GM23248 (cell line): ENCODE results near the gene MUS81. TPM values are rescaled to one million over a fixed set of nuclear protein-coding genes. Genes with fewer than 3 reads are reported as not detected.

Experiments
- DNase-seq: peaks from one replicate; pipeline ENCODE4 v3.0.0-alpha.2; 2015
- H2AFZ ChIP-seq: fragments of 200-600 bp; sonication (generic); 2 replicates; pipeline ENCODE4 v1.6.1; 2016; ENCODE audit warnings: antibody characterized with exemption
- H3F3A ChIP-seq: fragments of 200-600 bp; sonication (generic); 2 replicates; pipeline ENCODE4 v1.6.1; 2016; ENCODE audit warnings: mild to moderate bottlenecking, antibody characterized with exemption, mixed run types; ENCODE audit not compliant: insufficient read depth
- H3K27ac ChIP-seq: fragments of 200-600 bp; sonication (generic); 2 replicates; pipeline ENCODE4 v1.5.1; 2016; ENCODE audit warnings: mild to moderate bottlenecking
- H3K27me3 ChIP-seq: fragments of 200-600 bp; sonication (generic); replicated peaks from 2 replicates; pipeline ENCODE4 v1.6.1; 2016; ENCODE audit warnings: mild to moderate bottlenecking; ENCODE audit not compliant: insufficient read depth
- H3K36me3 ChIP-seq: fragments of 200-600 bp; sonication (generic); 2 replicates; pipeline ENCODE4 v1.6.1; 2016; ENCODE audit warnings: low read depth, mild to moderate bottlenecking
- H3K4me1 ChIP-seq: fragments of 200-600 bp; sonication (generic); 2 replicates; pipeline ENCODE4 v1.6.1; 2016; ENCODE audit warnings: mild to moderate bottlenecking; ENCODE audit not compliant: insufficient read depth
- H3K4me2 ChIP-seq: fragments of 200-600 bp; sonication (generic); one replicate; pipeline ENCODE4 v1.6.1; 2016; ENCODE audit warnings: mild to moderate bottlenecking; ENCODE audit not compliant: unreplicated experiment
- H3K4me3 ChIP-seq: fragments of 200-600 bp; sonication (generic); 2 replicates; pipeline ENCODE4 v1.5.1; 2016; ENCODE audit warnings: mild to moderate bottlenecking
- H3K79me2 ChIP-seq: fragments of 200-600 bp; sonication (generic); 2 replicates; pipeline ENCODE4 v1.6.1; 2016; ENCODE audit warnings: mild to moderate bottlenecking; ENCODE audit not compliant: insufficient read depth
- H3K9ac ChIP-seq: fragments of 200-600 bp; sonication (generic); 2 replicates; pipeline ENCODE4 v1.6.1; 2016; ENCODE audit warnings: mild to moderate bottlenecking
- H3K9me2 ChIP-seq: fragments of 200-600 bp; sonication (generic); 2 replicates; pipeline ENCODE4 v1.6.1; 2016; ENCODE audit warnings: mixed run types, mild to moderate bottlenecking, moderate library complexity; ENCODE audit not compliant: insufficient read depth
- H3K9me3 ChIP-seq: fragments of 200-600 bp; sonication (generic); one replicate; pipeline ENCODE4 v1.6.1; 2017; ENCODE audit warnings: low read depth
- H4K20me1 ChIP-seq: fragments of 200-600 bp; sonication (generic); 2 replicates; pipeline ENCODE4 v1.6.0; 2016; ENCODE audit not compliant: insufficient read depth
- EZH2 ChIP-seq: fragments of 200-600 bp; sonication (generic); IDR thresholded peaks from 2 replicates; pipeline ENCODE4 v1.6.1; 2018; ENCODE audit warnings: antibody characterized with exemption, mild to moderate bottlenecking; ENCODE audit not compliant: insufficient read depth, poor library complexity, severe bottlenecking
- EZH2phosphoT487 ChIP-seq: fragments of 200-600 bp; sonication (generic); IDR thresholded peaks from 2 replicates; pipeline ENCODE4 v1.6.1; 2018; ENCODE audit warnings: antibody characterized with exemption, moderate library complexity, mild to moderate bottlenecking, low read depth; ENCODE audit not compliant: insufficient read depth
- WGBS, 2 experiments: methylation state at CpG; one replicate each; pipeline ENCODE4 v1.1.6; 2015 to 2017; ENCODE audit warnings: low lambda C conversion rate in 2 of 2, low coverage in 1 of 2; ENCODE audit errors: missing lambda C conversion rate in 2 of 2; 5-methylcytosine and 5-hydroxymethylcytosine counted together
- in situ Hi-C: fragments of 300-500 bp; cut with MboI; formaldehyde crosslinking; loops from 2 replicates; pipeline ENCODE4 v1.15.0; 2020
- polyA plus RNA-seq: library from polyadenylated mRNA; unstranded; fragments of >200 nt; fragmentation: Nextera tagmentation; extraction: Ambion mirVana; gene quantifications from 2 replicates; pipeline ENCODE4 v1.2.1, GENCODE V29; 2016
- total RNA-seq: library from RNA; depleted of rRNA; stranded (reverse); fragments of >200 nt; shearing (Covaris generic); gene quantifications from 2 replicates; pipeline ENCODE4 v1.2.3, GENCODE V29; 2014

Gene MUS81
- total and polyA plus RNA-seq, 2 experiments from 2014 or later = 42.0 to 56.0 TPM

DNA sequence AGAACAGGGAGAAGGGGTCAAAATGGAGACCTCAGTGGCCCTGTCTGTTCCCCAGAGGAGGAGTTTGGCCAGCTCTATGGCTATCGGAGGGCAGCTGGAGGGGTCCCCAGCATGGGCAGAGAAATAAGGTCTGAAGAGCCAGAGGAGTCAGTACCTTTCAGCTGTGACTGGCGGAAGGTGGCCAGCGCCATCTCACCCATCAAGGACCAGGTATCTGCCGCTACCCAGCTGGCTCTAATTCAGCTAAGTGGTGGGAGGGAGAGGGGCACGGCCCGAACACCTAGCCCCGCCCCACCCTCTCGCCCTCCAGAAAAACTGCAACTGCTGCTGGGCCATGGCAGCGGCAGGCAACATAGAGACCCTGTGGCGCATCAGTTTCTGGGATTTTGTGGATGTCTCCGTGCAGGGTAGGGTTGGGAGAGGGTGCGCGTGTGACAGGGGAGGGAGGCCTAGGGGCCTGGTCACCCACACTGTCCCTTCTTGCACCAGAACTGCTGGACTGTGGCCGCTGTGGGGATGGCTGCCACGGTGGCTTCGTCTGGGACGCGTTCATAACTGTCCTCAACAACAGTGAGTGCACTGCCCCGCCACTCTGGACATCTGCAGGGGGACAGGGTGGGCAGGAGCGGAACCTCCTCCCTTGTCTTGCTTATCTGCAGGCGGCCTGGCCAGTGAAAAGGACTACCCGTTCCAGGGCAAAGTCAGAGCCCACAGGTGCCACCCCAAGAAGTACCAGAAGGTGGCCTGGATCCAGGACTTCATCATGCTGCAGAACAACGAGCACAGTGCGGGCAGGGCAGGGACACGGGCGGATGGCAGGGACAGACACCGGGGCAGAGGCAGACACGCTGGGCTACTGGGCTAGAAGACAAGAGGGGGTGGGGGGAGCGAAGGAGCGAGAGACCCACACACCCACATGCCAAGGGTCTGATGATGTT is 22.2 kb downstream of the MUS81 start:
- H3F3A ChIP-seq = peaks cover 17% of the 10 kb centered on the region
- H4K20me1 ChIP-seq = no peaks in the 10 kb centered on the region
- H2AFZ ChIP-seq = no peak overlapping the region
- H3K9me2 ChIP-seq = no peaks in the 10 kb centered on the region
- WGBS, 2 experiments = 92 to 94% methylated on average over 26 to 30 of the region's 30 CpGs
- no peak overlapping the region for H3K27ac ChIP-seq
- no peaks in the 10 kb centered on the region for H3K27me3 ChIP-seq
- no peak for DNase-seq
- TF ChIP-seq EZH2phosphoT487 (no peak), EZH2 (no peak)
- no peak overlapping the region for H3K4me2 ChIP-seq
- in situ Hi-C loops = loop anchor here (10.0 kb wide), 1 partner anchor 102 kb away; no protein-coding TSS in a partner anchor
- no peak overlapping the region for H3K9ac ChIP-seq
- peaks cover 14% of the 10 kb centered on the region; the same call in 1 of the 2 replicates for H3K36me3 ChIP-seq
- no peaks in the 10 kb centered on the region for H3K9me3 ChIP-seq
- peaks cover 43% of the 10 kb centered on the region for H3K79me2 ChIP-seq
- H3K4me1 ChIP-seq = peaks cover 10% of the 10 kb centered on the region
- no peak overlapping the region for H3K4me3 ChIP-seq

DNA sequence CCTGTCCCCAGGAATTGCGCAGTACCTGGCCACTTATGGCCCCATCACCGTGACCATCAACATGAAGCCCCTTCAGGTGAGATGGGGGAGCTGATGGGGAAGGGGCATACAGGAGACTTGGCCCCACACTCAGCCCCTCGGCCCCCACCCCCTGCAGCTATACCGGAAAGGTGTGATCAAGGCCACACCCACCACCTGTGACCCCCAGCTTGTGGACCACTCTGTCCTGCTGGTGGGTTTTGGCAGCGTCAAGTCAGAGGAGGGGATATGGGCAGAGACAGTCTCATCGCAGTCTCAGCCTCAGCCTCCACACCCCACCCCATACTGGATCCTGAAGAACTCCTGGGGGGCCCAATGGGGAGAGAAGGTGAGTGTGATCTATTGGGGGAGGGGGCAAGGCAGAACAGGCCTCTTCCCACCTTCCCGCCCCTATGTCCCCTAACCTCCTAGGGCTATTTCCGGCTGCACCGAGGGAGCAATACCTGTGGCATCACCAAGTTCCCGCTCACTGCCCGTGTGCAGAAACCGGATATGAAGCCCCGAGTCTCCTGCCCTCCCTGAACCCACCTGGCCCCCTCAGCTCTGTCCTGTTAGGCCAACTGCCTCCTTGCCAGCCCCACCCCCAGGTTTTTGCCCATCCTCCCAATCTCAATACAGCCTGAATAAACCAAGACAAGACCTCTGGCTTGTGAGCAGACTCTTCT is 23.0 kb downstream of the MUS81 start:
- H3K9ac ChIP-seq = no peak overlapping the region
- peaks cover 14% of the 10 kb centered on the region; the same call in 1 of the 2 replicates for H3K36me3 ChIP-seq
- WGBS, 2 experiments = 88 to 95% methylated on average over 9 to 13 of the region's 13 CpGs
- H3K4me2 ChIP-seq = no peak overlapping the region
- H3K4me1 ChIP-seq = peaks cover 12% of the 10 kb centered on the region
- in situ Hi-C loops = loop anchor here (10.0 kb wide), 1 partner anchor 102 kb away; no protein-coding TSS in a partner anchor
- H3K4me3 ChIP-seq = no peak overlapping the region
- no peaks in the 10 kb centered on the region for H4K20me1 ChIP-seq
- no peak overlapping the region for H2AFZ ChIP-seq
- peaks cover 21% of the 10 kb centered on the region for H3F3A ChIP-seq
- peaks cover 48% of the 10 kb centered on the region for H3K79me2 ChIP-seq
- no peak overlapping the region for H3K27ac ChIP-seq
- H3K27me3 ChIP-seq = no peaks in the 10 kb centered on the region
- H3K9me2 ChIP-seq = no peaks in the 10 kb centered on the region
- no peak for TF ChIP-seq EZH2phosphoT487
- TF ChIP-seq EZH2 = no peak
- no peaks in the 10 kb centered on the region for H3K9me3 ChIP-seq
- no peak for DNase-seq

DNA sequence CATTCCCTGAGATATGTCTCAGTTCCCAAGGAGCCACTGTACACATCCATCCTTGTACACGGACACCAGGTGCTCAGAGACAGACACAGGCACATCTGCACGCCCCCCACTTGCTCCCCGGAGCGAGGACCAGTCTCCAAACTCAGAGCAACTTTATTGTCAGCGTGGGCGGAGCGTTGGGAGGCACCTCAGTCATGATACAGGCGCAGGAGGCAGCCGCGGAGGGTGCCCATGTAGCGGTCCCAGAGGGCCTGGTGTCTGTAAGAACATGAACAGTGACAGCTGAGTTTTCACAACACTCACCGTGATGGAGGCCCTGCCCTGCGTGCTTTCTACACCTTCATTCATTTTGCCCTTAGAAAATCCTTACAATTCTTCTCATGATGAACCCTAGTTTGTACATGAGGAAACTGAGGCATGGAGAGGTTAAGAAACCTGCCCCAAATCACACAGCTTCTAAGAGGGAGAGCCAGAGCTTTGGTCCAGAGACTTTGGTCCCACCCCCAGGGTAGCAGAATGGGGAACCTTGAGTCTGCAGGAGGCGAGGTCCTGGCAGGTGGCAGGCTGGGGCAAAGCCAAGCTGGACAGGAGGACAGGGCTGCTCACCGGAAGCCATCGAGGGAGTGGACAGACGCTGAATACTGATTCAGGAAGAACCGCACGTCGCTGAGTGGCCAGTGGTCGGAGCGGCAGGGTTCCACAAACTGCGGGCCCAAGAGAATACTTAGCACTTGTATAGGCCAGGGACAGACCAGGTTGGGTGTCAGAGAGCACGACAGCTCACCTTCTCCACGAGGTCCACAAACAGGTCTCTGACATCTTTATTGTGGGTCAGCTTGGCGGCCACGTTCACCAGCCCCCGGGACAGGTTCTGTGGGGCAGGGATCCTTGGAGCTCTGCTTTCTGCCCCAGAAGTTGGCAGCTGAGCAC is 23.8 kb downstream of the MUS81 start:
- Histone ChIP-seq H3K4me1 (peaks cover 12% of the 10 kb centered on the region), H3K36me3 (peaks cover 14% of the 10 kb centered on the region; the same call in 1 of the 2 replicates), H3K79me2 (peaks cover 48% of the 10 kb centered on the region), H4K20me1 (no peaks in the 10 kb centered on the region), H3K9me2 (no peaks in the 10 kb centered on the region), H3K9ac (no peak overlapping the region), H2AFZ (no peak overlapping the region), H3K4me3 (no peak overlapping the region), H3F3A (peaks cover 26% of the 10 kb centered on the region), H3K27me3 (no peaks in the 10 kb centered on the region), H3K4me2 (no peak overlapping the region), H3K9me3 (no peaks in the 10 kb centered on the region), H3K27ac (no peak overlapping the region)
- in situ Hi-C loops = loop anchor here (10.0 kb wide), 1 partner anchor 101 kb away; no protein-coding TSS in a partner anchor
- WGBS, 2 experiments = 80% methylated on average over 28 of the region's 28 CpGs
- DNase-seq = no peak
- no peak for TF ChIP-seq EZH2phosphoT487
- no peak for TF ChIP-seq EZH2

DNA sequence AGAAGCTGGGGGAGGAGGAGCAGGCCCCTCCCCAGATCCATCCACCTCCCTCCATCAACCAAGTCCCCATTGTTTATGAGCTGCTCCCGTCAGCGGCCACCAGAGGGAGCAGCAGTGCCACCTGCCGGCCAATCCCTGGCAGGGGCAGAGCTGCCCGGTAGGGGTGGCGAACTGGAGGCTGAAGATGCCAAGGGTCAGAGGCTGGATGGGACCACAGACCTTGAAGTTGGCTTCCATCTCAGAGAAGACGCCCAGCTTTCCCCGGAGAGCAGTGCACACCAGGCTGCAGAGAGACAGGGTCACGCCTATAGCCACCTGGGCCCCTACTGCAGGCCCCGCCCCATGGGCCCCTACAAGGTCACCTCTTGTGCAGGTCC is 24.5 kb downstream of the MUS81 start:
- H3K27me3 ChIP-seq = no peaks in the 10 kb centered on the region
- H3K9ac ChIP-seq = no peak overlapping the region
- no peaks in the 10 kb centered on the region for H3K9me3 ChIP-seq
- peaks cover 48% of the 10 kb centered on the region for H3K79me2 ChIP-seq
- 18 to 23% methylated on average over 9 of the region's 9 CpGs for WGBS, 2 experiments
- H3K9me2 ChIP-seq = no peaks in the 10 kb centered on the region
- TF ChIP-seq EZH2phosphoT487 = no peak
- no peak for TF ChIP-seq EZH2
- in situ Hi-C loops = loop anchor here (10.0 kb wide), 1 partner anchor 100 kb away; no protein-coding TSS in a partner anchor
- no peak overlapping the region for H3K4me2 ChIP-seq
- peaks cover 33% of the 10 kb centered on the region for H3F3A ChIP-seq
- no peaks in the 10 kb centered on the region for H4K20me1 ChIP-seq
- no peak overlapping the region for H3K4me3 ChIP-seq
- H2AFZ ChIP-seq = no peak overlapping the region
- H3K36me3 ChIP-seq = peaks cover 14% of the 10 kb centered on the region; the same call in 1 of the 2 replicates
- H3K4me1 ChIP-seq = peaks cover 18% of the 10 kb centered on the region
- DNase-seq = peak; percentile 75
- H3K27ac ChIP-seq = no peak overlapping the region
